HCT116 (cell line): ENCODE measurements around the gene LRRC32. TPM values are rescaled to one million over a fixed set of nuclear protein-coding genes. Genes with fewer than 3 reads are reported as not detected.

Experiments
- ATAC-seq: fragments of 200-7000 bp; cut with Tn5 transposase; 2 replicates; pipeline ENCODE4 v1.9.1; 2020; ENCODE audit warnings: mild to moderate bottlenecking, moderate library complexity
- BruUV-seq: library from RNA; stranded (reverse); fragments of 400-500 nt; replicated peaks from 2 replicates; lab custom pipeline; 2021; lab: Mats Ljungman, UMichigan
- CTCF ChIA-PET: fragments of 300-600 bp; sonication (Branson Sonifier 250); formaldehyde crosslinking; loops from one replicate; lab custom pipeline; 2021; ENCODE audit warnings: antibody characterized with exemption; lab: Charles Lee
- POLR2A ChIA-PET: fragments of 300-600, 350-600 bp; sonication (Branson Sonifier 250); formaldehyde crosslinking; loops from one replicate; lab custom pipeline; 2021; ENCODE audit warnings: antibody characterized with exemption; lab: Charles Lee
- RAD21 ChIA-PET, 2 experiments: fragments of 300-600 bp; sonication (Branson Sonifier 250); formaldehyde crosslinking; loops; one replicate each; lab custom pipeline; 2023; ENCODE audit warnings: low total read pairs in 2 of 2; ENCODE audit not compliant: uncharacterized antibody in 2 of 2, unreplicated experiment in 2 of 2, low non-redundant PET in 1 of 2; lab: Charles Lee
- DNase-seq: peaks from one replicate; pipeline ENCODE4 v3.0.0-alpha.2; 2010; ENCODE audit warnings: low read depth, low spot score
- H2AFZ ChIP-seq: fragments of 200-600 bp; shearing (Covaris generic), sonication (generic); 2 replicates; pipeline ENCODE4 v1.6.1; 2017; ENCODE audit warnings: low read depth, mixed run types, mixed read lengths, antibody characterized with exemption, low read length; ENCODE audit not compliant: poor library complexity, severe bottlenecking
- H3K27ac ChIP-seq: 2 replicates; pipeline ENCODE4 v1.5.1; 2012; ENCODE audit warnings: low read depth, low read length
- H3K27me3 ChIP-seq: fragments of 200-600 bp; sonication (generic); 2 replicates; pipeline ENCODE4 v1.6.1; 2016; ENCODE audit warnings: mixed run types, low read length, mixed read lengths; ENCODE audit not compliant: insufficient read depth
- H3K36me3 ChIP-seq, 2 experiments: fragments of 200-500 bp in 1 of 2; fragments of 200-600 bp in 1 of 2; sonication (Bioruptor generic) in 1 of 2; sonication (generic) in 1 of 2; 2 replicates each; pipeline versions ENCODE4 v1.5.1 to v1.6.1; 2014 to 2016; ENCODE audit warnings: low read length in 2 of 2, inconsistent platforms in 1 of 2, mixed read lengths in 1 of 2, mixed run types in 1 of 2; ENCODE audit not compliant: insufficient read depth in 2 of 2, control insufficient read depth in 1 of 2
- H3K4me1 ChIP-seq, 2 experiments: fragments of 200-600 bp in 1 of 2; sonication (generic) in 1 of 2; 2 replicates each; pipeline versions ENCODE4 v1.5.1 to v1.6.1; 2012 to 2017; ENCODE audit warnings: low read length in 2 of 2, inconsistent platforms in 1 of 2, mild to moderate bottlenecking in 1 of 2, mixed read lengths in 1 of 2, mixed run types in 1 of 2, moderate library complexity in 1 of 2; ENCODE audit not compliant: insufficient read depth in 2 of 2, control insufficient read depth in 1 of 2
- H3K4me2 ChIP-seq: fragments of 200-600 bp; sonication (generic); 2 replicates; pipeline ENCODE4 v1.6.1; 2017; ENCODE audit warnings: mixed run types, low read length, mixed read lengths
- H3K4me3 ChIP-seq, 2 experiments: fragments of 200-600 bp in 1 of 2; sonication (generic) in 1 of 2; replicated peaks in 1 of 2; 2 replicates each; pipeline ENCODE4 v1.5.1; 2011 to 2016; ENCODE audit warnings: low read length in 2 of 2, control low read depth in 1 of 2, low read depth in 1 of 2, mild to moderate bottlenecking in 1 of 2, mixed read lengths in 1 of 2, mixed run types in 1 of 2
- H3K79me2 ChIP-seq: fragments of 200-600 bp; sonication (generic); 2 replicates; pipeline ENCODE4 v1.6.1; 2017; ENCODE audit warnings: mild to moderate bottlenecking, mixed run types, low read length, moderate library complexity, mixed read lengths; ENCODE audit not compliant: insufficient read depth
- H3K9ac ChIP-seq: fragments of 200-600 bp; sonication (generic); 2 replicates; pipeline ENCODE4 v1.6.1; 2016; ENCODE audit warnings: low read length, mixed read lengths
- H3K9me2 ChIP-seq: fragments of 200-600 bp; sonication (generic), shearing (Covaris generic); 2 replicates; pipeline ENCODE4 v1.6.1; 2017; ENCODE audit warnings: mixed run types, mild to moderate bottlenecking, moderate library complexity; ENCODE audit not compliant: insufficient read depth
- H3K9me3 ChIP-seq, 2 experiments: fragments of 200-500 bp in 1 of 2; fragments of 200-600 bp in 1 of 2; sonication (Bioruptor generic) in 1 of 2; sonication (generic) in 1 of 2; 2 replicates each; pipeline ENCODE4 v1.6.1; 2014 to 2017; ENCODE audit warnings: low read length in 2 of 2, mixed read lengths in 2 of 2, inconsistent platforms in 1 of 2, low read depth in 1 of 2, mild to moderate bottlenecking in 1 of 2, mixed run types in 1 of 2, moderate library complexity in 1 of 2; ENCODE audit not compliant: control insufficient read depth in 1 of 2, insufficient read depth in 1 of 2
- H4K20me1 ChIP-seq: fragments of 200-600 bp; sonication (generic), shearing (Covaris generic); 2 replicates; pipeline ENCODE4 v1.6.1; 2017; ENCODE audit warnings: mixed run types, mild to moderate bottlenecking, moderate library complexity; ENCODE audit not compliant: insufficient read depth
- ATF3 ChIP-seq: IDR thresholded peaks from 2 replicates; pipeline ENCODE4 v1.6.1; 2012
- CEBPB ChIP-seq: IDR thresholded peaks from 2 replicates; pipeline ENCODE4 v1.6.1; 2012; ENCODE audit warnings: low read depth
- CTCF ChIP-seq, 3 experiments: fragments of 200-600 bp in 1 of 3; sonication (generic) in 1 of 3; IDR thresholded peaks in 2 of 3; conservative IDR thresholded peaks in 1 of 3; 2 replicates each; pipeline ENCODE4 v1.5.1; 2012 to 2017; ENCODE audit warnings: low read depth in 2 of 3, low read length in 2 of 3, antibody characterized with exemption in 1 of 3, borderline replicate concordance in 1 of 3, control low read depth in 1 of 3, mild to moderate bottlenecking in 1 of 3, mixed read lengths in 1 of 3, mixed run types in 1 of 3, moderate library complexity in 1 of 3; ENCODE audit not compliant: insufficient read depth in 1 of 3
- ELF1 ChIP-seq: IDR thresholded peaks from 2 replicates; pipeline ENCODE4 v1.6.1; 2012; ENCODE audit warnings: low read depth, borderline replicate concordance
- FOSL1 ChIP-seq: IDR thresholded peaks from 2 replicates; pipeline ENCODE4 v1.6.1; 2012; ENCODE audit warnings: low read depth
- JUND ChIP-seq: IDR thresholded peaks from 2 replicates; pipeline ENCODE4 v1.6.1; 2012
- POLR2AphosphoS5 ChIP-seq: IDR thresholded peaks from 2 replicates; pipeline ENCODE4 v1.6.1; 2011; ENCODE audit warnings: mild to moderate bottlenecking, low read depth, low read length, moderate library complexity
- RAD21 ChIP-seq: IDR thresholded peaks from 2 replicates; pipeline ENCODE4 v1.6.1; 2012; ENCODE audit warnings: low read depth, mild to moderate bottlenecking
- REST ChIP-seq: IDR thresholded peaks from 2 replicates; pipeline ENCODE4 v1.6.1; 2012; ENCODE audit warnings: low read depth
- SP1 ChIP-seq: IDR thresholded peaks from 2 replicates; pipeline ENCODE4 v1.6.1; 2012; ENCODE audit warnings: low read depth
- SRF ChIP-seq: IDR thresholded peaks from 2 replicates; pipeline ENCODE4 v1.6.1; 2012; ENCODE audit warnings: low read depth
- YY1 ChIP-seq: IDR thresholded peaks from 2 replicates; pipeline ENCODE4 v1.6.1; 2011; ENCODE audit warnings: low read length, low read depth, moderate library complexity, mild to moderate bottlenecking; ENCODE audit not compliant: insufficient replicate concordance; ENCODE audit errors: extremely low read depth
- intact Hi-C: fragments of 100-400 bp; cut with micrococcal nuclease; formaldehyde crosslinking; loops from 2 replicates; pipeline ENCODE4 v1.10.0; 2022
- total RNA-seq: library from RNA; stranded (reverse); gene quantifications from one replicate; pipeline ENCODE4 v1.2.1, GENCODE V29; 2021; ENCODE audit not compliant: unreplicated experiment
- TF ChIP-seq, protein P1 (sequence below): IDR thresholded peaks from 2 replicates; pipeline ENCODE4 v1.6.1; 2012

The LRRC32 gene
- total RNA-seq, 1 experiment from 2014 or later, result 0.54 TPM

GRCh38 chr11:76689313-76690260 lies 19.0 kb upstream of the LRRC32 start:
- no peak for TF ChIP-seq RAD21
- TF ChIP-seq REST, result no peak
- TF ChIP-seq POLR2AphosphoS5, result no peak
- TF ChIP-seq, protein P1, sequence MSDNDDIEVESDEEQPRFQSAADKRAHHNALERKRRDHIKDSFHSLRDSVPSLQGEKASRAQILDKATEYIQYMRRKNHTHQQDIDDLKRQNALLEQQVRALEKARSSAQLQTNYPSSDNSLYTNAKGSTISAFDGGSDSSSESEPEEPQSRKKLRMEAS, result no peak
- no peak for TF ChIP-seq ATF3
- no peak for TF ChIP-seq ELF1
- TF ChIP-seq SP1, result no peak
- TF ChIP-seq CTCF (IDR thresholded peaks at IDR 0.05 in 2 of 3, conservative IDR thresholded peaks at IDR 0.05 in 1 of 3; ENCODE audit: borderline replicate concordance in 1 of 3, insufficient read depth in 1 of 3, low read depth in 2 of 3, low read length in 2 of 3), result no peak
- TF ChIP-seq CEBPB, result no peak
- TF ChIP-seq YY1, result no peak
- TF ChIP-seq FOSL1, result no peak
- no peak for TF ChIP-seq JUND
- no peak for TF ChIP-seq SRF
- no TSS peak for BruUV-seq
- intact Hi-C loops, result loop anchor here (10.0 kb wide), 1 partner anchor 365 kb away; no protein-coding TSS in a partner anchor

More at GRCh38 chr11:76689313-76690260, 19.0 kb upstream of the LRRC32 start:
- no peaks in the 10 kb centered on the region for H4K20me1 ChIP-seq
- no peaks in the 10 kb centered on the region for H3K36me3 ChIP-seq
- H3K9ac ChIP-seq, result no peak overlapping the region
- ATAC-seq (no peak), DNase-seq (no peak)
- no peaks in the 10 kb centered on the region for H3K27me3 ChIP-seq
- ChIA-PET RAD21 (no interaction called here), POLR2A (no interaction called here), CTCF (no interaction called here)
- peaks cover 0 to 11% of the 10 kb centered on the region in 2 experiments; a peak in 1 of 4 replicates for H3K4me1 ChIP-seq
- no peak overlapping the region for H3K27ac ChIP-seq
- no peak overlapping the region for H3K4me3 ChIP-seq
- no peaks in the 10 kb centered on the region for H3K79me2 ChIP-seq
- no peaks in the 10 kb centered on the region for H3K9me2 ChIP-seq
- H3K9me3 ChIP-seq, result no peaks in the 10 kb centered on the region
- H2AFZ ChIP-seq, result no peak overlapping the region
- no peak overlapping the region for H3K4me2 ChIP-seq
